Neural crest cell (in vitro differentiated cells): ENCODE measurements around the gene TLE2. TPM values are rescaled to one million over a fixed set of nuclear protein-coding genes. Genes with fewer than 3 reads are reported as not detected.

Source experiments
- DNase-seq: peaks from one replicate; pipeline ENCODE4 v3.0.0; 2021; ENCODE audit warnings: low read depth, mixed read lengths, low spot score
- H3K27ac Mint-ChIP-seq: one replicate; pipeline ENCODE4 v1.8.0; 2021; ENCODE audit warnings: mild to moderate bottlenecking, mixed read lengths; ENCODE audit not compliant: unreplicated experiment
- H3K27me3 Mint-ChIP-seq: 2 replicates; pipeline ENCODE4 v1.8.0; 2021; ENCODE audit warnings: low read depth, mild to moderate bottlenecking, mixed read lengths
- H3K36me3 Mint-ChIP-seq: 2 replicates; pipeline ENCODE4 v1.8.0; 2021; ENCODE audit warnings: low read depth, mild to moderate bottlenecking, mixed read lengths
- H3K4me1 Mint-ChIP-seq: 2 replicates; pipeline ENCODE4 v1.8.0; 2021; ENCODE audit warnings: mixed read lengths
- H3K4me3 Mint-ChIP-seq: one replicate; pipeline ENCODE4 v1.8.0; 2021; ENCODE audit warnings: mild to moderate bottlenecking, mixed read lengths
- H3K9me3 Mint-ChIP-seq: 2 replicates; pipeline ENCODE4 v1.8.0; 2021; ENCODE audit warnings: mixed read lengths
- CTCF ChIP-seq: fragments of 200-600 bp; sonication (generic); conservative IDR thresholded peaks from 2 replicates; pipeline ENCODE4 v1.5.0; 2021; ENCODE audit warnings: antibody characterized with exemption, mild to moderate bottlenecking
- total RNA-seq: library from RNA; stranded (reverse); gene quantifications from 2 replicates; pipeline ENCODE4 v1.2.1, GENCODE V29; 2021

TLE2 gene
- total RNA-seq, 1 donor from 2014 or later, result 1.4 TPM

GRCh38 chr19:3058009-3058820 is 29.1 kb upstream of the TLE2 start:
- H3K27ac Mint-ChIP-seq, result peak overlapping the region; percentile 35
- no peak for TF ChIP-seq CTCF
- H3K36me3 Mint-ChIP-seq, result peaks cover 5% of the 10 kb centered on the region
- no peaks in the 10 kb centered on the region for H3K9me3 Mint-ChIP-seq
- H3K4me1 Mint-ChIP-seq, result peaks cover 14% of the 10 kb centered on the region
- H3K4me3 Mint-ChIP-seq, result peak overlapping the region; percentile 80
- H3K27me3 Mint-ChIP-seq, result no peaks in the 10 kb centered on the region
- DNase-seq, result no peak

- Mint-ChIP-seq H3K4me3 (peak overlapping the region; percentile 80), H3K4me1 (peaks cover 14% of the 10 kb centered on the region), H3K27me3 (no peaks in the 10 kb centered on the region), H3K36me3 (peaks cover 5% of the 10 kb centered on the region), H3K9me3 (no peaks in the 10 kb centered on the region), H3K27ac (no peak overlapping the region)
- no peak for TF ChIP-seq CTCF
- no peak for DNase-seq
These were observed 28.2 kb upstream of the TLE2 start for GRCh38 chr19:3057275-3057714.

GRCh38 chr19:3056417-3057088 is 27.5 kb upstream of the TLE2 start:
- Mint-ChIP-seq H3K36me3 (peaks cover 5% of the 10 kb centered on the region), H3K4me3 (peak overlapping the region; percentile 29), H3K9me3 (no peaks in the 10 kb centered on the region), H3K27me3 (no peaks in the 10 kb centered on the region), H3K27ac (no peak overlapping the region), H3K4me1 (peaks cover 14% of the 10 kb centered on the region)
- no peak for DNase-seq
- TF ChIP-seq CTCF, result no peak

- Mint-ChIP-seq H3K4me1 (peaks cover 13% of the 10 kb centered on the region), H3K36me3 (peaks cover 5% of the 10 kb centered on the region), H3K27ac (no peak overlapping the region), H3K4me3 (no peak overlapping the region), H3K9me3 (no peaks in the 10 kb centered on the region), H3K27me3 (no peaks in the 10 kb centered on the region)
- no peak for TF ChIP-seq CTCF
- DNase-seq, result no peak
These were observed 26.8 kb upstream of the TLE2 start for GRCh38 chr19:3055741-3056416.

GRCh38 chr19:3054972-3055740 is 26.1 kb upstream of the TLE2 start:
- H3K9me3 Mint-ChIP-seq, result no peaks in the 10 kb centered on the region
- no peak overlapping the region for H3K27ac Mint-ChIP-seq
- H3K4me1 Mint-ChIP-seq, result peaks cover 8% of the 10 kb centered on the region

More at GRCh38 chr19:3054972-3055740, 26.1 kb upstream of the TLE2 start:
- DNase-seq, result no peak
- peak overlapping the region; percentile 2 for H3K4me3 Mint-ChIP-seq
- H3K27me3 Mint-ChIP-seq, result no peaks in the 10 kb centered on the region
- TF ChIP-seq CTCF, result no peak
- H3K36me3 Mint-ChIP-seq, result peaks cover 5% of the 10 kb centered on the region
